HEK293T (cell line): Measurements from ENCODE around the gene PLSCR4.

Experiments used
- HDGF ChIP-seq: fragments of 450-650 bp; IDR thresholded peaks from 2 replicates; pipeline ENCODE4 v1.6.1; 2017; ENCODE audit warnings: antibody characterized with exemption, borderline replicate concordance
- NFRKB ChIP-seq: fragments of 450-650 bp; IDR thresholded peaks from 2 replicates; pipeline ENCODE4 v1.6.1; 2016; ENCODE audit warnings: mild to moderate bottlenecking, moderate library complexity
- PKNOX1 ChIP-seq: fragments of 450-650 bp; IDR thresholded peaks from 2 replicates; pipeline ENCODE4 v1.6.1; 2016

- TF ChIP-seq HDGF (no peak), PKNOX1 (no peak), NFRKB (no peak)
Observed at GRCh38 chr3:146273721-146274407, 23.0 kb upstream of the PLSCR4 start.
